ENCODE data around the gene NUP210.

DNA sequence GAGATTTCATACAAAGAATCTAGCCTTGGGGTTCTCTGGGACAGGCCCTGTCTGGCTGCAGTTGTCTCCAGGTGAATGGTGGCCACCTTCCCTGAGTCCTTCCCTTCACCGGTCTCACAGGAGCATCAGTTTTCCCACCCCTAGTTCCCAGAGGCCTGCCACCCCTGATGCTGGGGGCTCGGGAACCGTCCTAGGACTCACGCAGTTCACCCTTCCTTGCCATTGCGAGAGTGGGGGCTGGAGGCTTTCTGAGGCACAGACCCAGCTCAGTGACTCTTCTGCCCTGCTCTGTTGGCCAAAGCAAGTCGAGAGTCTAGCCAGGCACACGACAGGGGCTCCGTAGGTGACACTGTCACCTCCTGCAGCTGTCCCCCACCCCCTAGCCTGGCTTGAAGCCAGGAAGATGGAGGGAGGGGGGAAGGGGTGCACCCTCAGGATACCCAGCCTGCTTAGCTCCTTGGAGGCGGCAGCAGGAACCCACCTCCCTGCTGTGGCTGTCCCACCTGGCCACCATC, 130.3 kb downstream of the NUP210 start:
- no peak for TF ChIP-seq JUN (IDR thresholded peaks at IDR 0.05; ENCODE audit: borderline replicate concordance, insufficient read depth, insufficient read length, low read depth)
- TF ChIP-seq, protein P1, sequence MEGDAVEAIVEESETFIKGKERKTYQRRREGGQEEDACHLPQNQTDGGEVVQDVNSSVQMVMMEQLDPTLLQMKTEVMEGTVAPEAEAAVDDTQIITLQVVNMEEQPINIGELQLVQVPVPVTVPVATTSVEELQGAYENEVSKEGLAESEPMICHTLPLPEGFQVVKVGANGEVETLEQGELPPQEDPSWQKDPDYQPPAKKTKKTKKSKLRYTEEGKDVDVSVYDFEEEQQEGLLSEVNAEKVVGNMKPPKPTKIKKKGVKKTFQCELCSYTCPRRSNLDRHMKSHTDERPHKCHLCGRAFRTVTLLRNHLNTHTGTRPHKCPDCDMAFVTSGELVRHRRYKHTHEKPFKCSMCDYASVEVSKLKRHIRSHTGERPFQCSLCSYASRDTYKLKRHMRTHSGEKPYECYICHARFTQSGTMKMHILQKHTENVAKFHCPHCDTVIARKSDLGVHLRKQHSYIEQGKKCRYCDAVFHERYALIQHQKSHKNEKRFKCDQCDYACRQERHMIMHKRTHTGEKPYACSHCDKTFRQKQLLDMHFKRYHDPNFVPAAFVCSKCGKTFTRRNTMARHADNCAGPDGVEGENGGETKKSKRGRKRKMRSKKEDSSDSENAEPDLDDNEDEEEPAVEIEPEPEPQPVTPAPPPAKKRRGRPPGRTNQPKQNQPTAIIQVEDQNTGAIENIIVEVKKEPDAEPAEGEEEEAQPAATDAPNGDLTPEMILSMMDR (IDR thresholded peaks at IDR 0.05; ENCODE audit: extremely low read depth in 1 of 2, insufficient read depth in 1 of 2, low read depth in 1 of 2, low read length in 2 of 2): no peak
- no peak for TF ChIP-seq POLR2AphosphoS5 (IDR thresholded peaks at IDR 0.05; ENCODE audit: insufficient read depth, low read depth, low read length)
- TF ChIP-seq EZH2 (IDR thresholded peaks at IDR 0.05; ENCODE audit: borderline replicate concordance, low read depth, low read length, severe bottlenecking): no peak
- no peak for TF ChIP-seq MAX (IDR thresholded peaks at IDR 0.05; ENCODE audit: insufficient read depth, insufficient read length)

All from endothelial cell of umbilical vein (primary cell).